ENCODE measurements around the gene RNF10. TPM values are rescaled to one million over a fixed set of nuclear protein-coding genes. Genes with fewer than 3 reads are reported as not detected.

The RNF10 gene
- total RNA-seq, 2 experiments from 2014 or later, result 205 to 216 TPM

GRCh38 chr12:120571299-120571698, 37.1 kb downstream of the RNF10 start:
- H3K4me1 Mint-ChIP-seq, result no peaks in the 10 kb centered on the region
- H3K36me3 Mint-ChIP-seq, result peaks cover 32% of the 10 kb centered on the region
- H3K27me3 Mint-ChIP-seq, result no peaks in the 10 kb centered on the region
- no peaks in the 10 kb centered on the region for H3K9me3 Mint-ChIP-seq
- H3K27ac Mint-ChIP-seq, result no peak overlapping the region
- no peak for DNase-seq
- H3K4me3 Mint-ChIP-seq, result no peak overlapping the region
- POLR2A ChIA-PET, result interaction anchor here (0.7 to 1.7 kb wide), 2 partner anchors 10 to 41 kb away, joined by 3 read pairs; partner anchors contain the start of gene POP5
- ATAC-seq (ENCODE audit: low read depth), result no peak

- H3K36me3 Mint-ChIP-seq, result peaks cover 25% of the 10 kb centered on the region
- ATAC-seq (ENCODE audit: low read depth), result no peak
- H3K27ac Mint-ChIP-seq, result no peak overlapping the region
- H3K9me3 Mint-ChIP-seq, result no peaks in the 10 kb centered on the region
- H3K4me3 Mint-ChIP-seq, result no peak overlapping the region
- DNase-seq, result no peak
- POLR2A ChIA-PET, result no interaction called here
- no peaks in the 10 kb centered on the region for H3K4me1 Mint-ChIP-seq
- no peaks in the 10 kb centered on the region for H3K27me3 Mint-ChIP-seq
Observed at GRCh38 chr12:120573560-120573959, 39.4 kb downstream of the RNF10 start.

GRCh38 chr12:120574106-120574505, 40.0 kb downstream of the RNF10 start:
- Mint-ChIP-seq H3K4me1 (no peaks in the 10 kb centered on the region), H3K4me3 (no peak overlapping the region), H3K27ac (no peak overlapping the region), H3K36me3 (peaks cover 25% of the 10 kb centered on the region), H3K9me3 (no peaks in the 10 kb centered on the region), H3K27me3 (no peaks in the 10 kb centered on the region)
- POLR2A ChIA-PET, result no interaction called here
- DNase-seq (no peak), ATAC-seq (ENCODE audit: low read depth) (no peak)

GRCh38 chr12:120579179-120579578, 45.0 kb downstream of the RNF10 start:
- no peak overlapping the region for H3K4me3 Mint-ChIP-seq
- H3K36me3 Mint-ChIP-seq, result peaks cover 9% of the 10 kb centered on the region
- no peaks in the 10 kb centered on the region for H3K9me3 Mint-ChIP-seq
- no peak for ATAC-seq (ENCODE audit: low read depth)
- H3K27ac Mint-ChIP-seq, result no peak overlapping the region
- POLR2A ChIA-PET, result interaction anchor here (0.6 to 1.2 kb wide), 2 partner anchors 42 to 1920 kb away, joined by 3 read pairs; no protein-coding TSS in a partner anchor
- peaks cover 26% of the 10 kb centered on the region for H3K4me1 Mint-ChIP-seq
- peaks cover under 1% of the 10 kb centered on the region for H3K27me3 Mint-ChIP-seq
- DNase-seq, result no peak

DNA sequence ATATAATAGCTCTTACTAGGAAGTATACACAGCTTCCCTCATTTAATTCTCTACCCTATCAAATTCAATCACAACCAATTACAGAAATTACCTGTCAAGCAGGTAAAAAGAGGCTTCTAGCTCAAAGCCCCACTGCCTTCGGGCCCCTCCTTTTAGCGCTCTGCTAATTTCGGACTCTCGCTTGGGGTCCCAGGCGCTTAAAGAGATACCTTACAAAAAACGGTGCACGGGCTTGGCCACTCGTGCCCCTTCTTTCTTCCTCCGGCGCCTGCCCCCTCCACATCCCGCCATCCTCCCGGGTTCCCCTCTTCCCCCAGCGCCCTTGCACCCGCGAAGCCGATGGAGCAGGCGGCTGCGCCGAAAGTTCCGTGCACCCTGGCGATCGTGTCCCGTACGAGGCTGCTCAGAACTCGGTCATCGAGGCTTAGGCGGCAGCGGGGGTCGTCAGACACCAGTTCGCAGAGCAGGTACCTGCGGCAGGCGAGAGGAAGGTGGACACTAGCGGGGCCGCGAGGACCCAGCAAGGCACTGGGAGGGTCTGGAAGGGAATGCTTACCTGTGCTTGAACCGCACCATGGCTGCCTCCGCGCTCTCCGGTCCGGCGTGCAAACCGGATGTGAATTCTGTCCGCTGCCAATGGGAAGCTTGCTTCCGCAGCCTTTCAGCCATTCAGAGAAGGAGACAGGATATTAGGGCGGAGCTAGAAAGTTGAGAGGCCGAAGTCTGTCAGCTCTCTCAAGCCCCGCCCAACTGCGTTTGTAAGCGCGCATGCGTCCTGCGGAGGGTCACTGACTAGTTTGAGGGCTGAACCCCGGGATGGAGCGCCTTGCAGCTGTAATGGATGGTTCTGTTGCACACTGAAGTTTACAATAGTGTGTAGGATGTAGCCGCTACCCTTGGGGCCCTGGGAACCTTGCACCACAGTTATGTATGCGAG, 46.9 kb downstream of the RNF10 start, which contains the start of gene POP5:
Gene POP5 (minus strand): TSS at position 616 of the 937 bp plus-strand sequence. CDS start 40 bp downstream, at position 576.
- Mint-ChIP-seq H3K36me3 (peaks cover 1% of the 10 kb centered on the region), H3K27me3 (peaks cover 12% of the 10 kb centered on the region), H3K9me3 (no peaks in the 10 kb centered on the region), H3K27ac (peak within 1 kb of the TSS; percentile 91), H3K4me1 (peaks cover 29% of the 10 kb centered on the region), H3K4me3 (peak within 1 kb of the TSS; percentile 94)
- DNase-seq, result peak; percentile 89
- peak; percentile 95 for ATAC-seq (ENCODE audit: low read depth)
- POLR2A ChIA-PET, result interaction anchor here (0.5 to 1.8 kb wide), 22 partner anchors 11 to 646 kb away, joined by 3 to 11 read pairs (median 4); partner anchors contain the start of genes COQ5, DYNLL1, MLEC and RNF10

GRCh38 chr12:120581998-120582397, 47.8 kb downstream of the RNF10 start:
- Mint-ChIP-seq H3K4me3 (peak overlapping the region; percentile 94), H3K36me3 (peaks cover 1% of the 10 kb centered on the region), H3K4me1 (peaks cover 29% of the 10 kb centered on the region), H3K9me3 (no peaks in the 10 kb centered on the region), H3K27me3 (peaks cover 12% of the 10 kb centered on the region), H3K27ac (peak overlapping the region; percentile 91)
- ATAC-seq (ENCODE audit: low read depth) (no peak), DNase-seq (no peak)
- POLR2A ChIA-PET, result interaction anchor here (0.9 to 1.8 kb wide), 8 partner anchors 21 to 428 kb away, joined by 3 to 11 read pairs (median 4); partner anchors contain the start of genes DYNLL1, RNF10 and SRSF9

DNA sequence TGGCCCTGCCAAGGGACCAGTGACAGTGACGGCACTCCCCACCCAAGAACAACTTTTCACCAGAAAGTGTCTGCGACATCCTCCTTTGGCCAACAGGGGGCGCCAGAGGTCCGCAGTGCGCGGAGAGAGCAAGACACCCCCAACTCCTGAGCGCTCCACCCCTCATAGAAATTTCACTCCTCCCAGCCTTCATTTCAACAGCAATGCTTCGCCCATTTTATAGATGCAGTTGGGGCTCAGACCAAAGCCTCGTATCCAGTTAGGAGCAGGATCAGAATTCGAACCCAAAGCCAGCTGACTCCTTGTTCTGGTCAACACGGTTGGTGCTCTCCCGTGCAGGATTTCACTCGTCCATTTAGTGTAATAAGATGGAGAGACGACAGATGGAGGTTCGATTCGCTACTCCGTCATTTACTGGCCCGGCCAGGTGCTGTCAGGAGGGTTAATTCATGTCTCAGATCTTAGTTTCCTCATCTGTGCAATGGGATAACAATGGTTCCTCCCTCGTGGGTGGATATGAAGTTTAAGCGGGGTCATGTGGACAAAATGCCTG, 49.4 kb downstream of the RNF10 start:
- DNase-seq, result peak; percentile 89

GRCh38 chr12:120584343-120585149, 50.4 kb downstream of the RNF10 start:
- no peak overlapping the region for H3K27ac Mint-ChIP-seq
- H3K4me3 Mint-ChIP-seq, result peak overlapping the region; percentile 71
- peaks cover 14% of the 10 kb centered on the region for H3K27me3 Mint-ChIP-seq

More for the DNA sequence above, 49.4 kb downstream of the RNF10 start:
- Mint-ChIP-seq H3K4me1 (peaks cover 29% of the 10 kb centered on the region), H3K27ac (no peak overlapping the region), H3K36me3 (peaks cover 1% of the 10 kb centered on the region), H3K27me3 (peaks cover 14% of the 10 kb centered on the region), H3K4me3 (peak overlapping the region; percentile 70), H3K9me3 (no peaks in the 10 kb centered on the region)
- POLR2A ChIA-PET, result interaction anchor here (0.7 kb wide), 1 partner anchor 127 kb away, joined by 3 read pairs; the partner anchor contains the start of gene UNC119B
- ATAC-seq (ENCODE audit: low read depth), result peak; percentile 19

GRCh38 chr12:120586206-120586605, 52.0 kb downstream of the RNF10 start:
- H3K27ac Mint-ChIP-seq, result no peak overlapping the region
- no peak for DNase-seq
- no peaks in the 10 kb centered on the region for H3K9me3 Mint-ChIP-seq
- H3K4me3 Mint-ChIP-seq, result no peak overlapping the region
- H3K36me3 Mint-ChIP-seq, result no peaks in the 10 kb centered on the region
- H3K27me3 Mint-ChIP-seq, result peaks cover 14% of the 10 kb centered on the region
- no peak for ATAC-seq (ENCODE audit: low read depth)
- POLR2A ChIA-PET, result no interaction called here
- H3K4me1 Mint-ChIP-seq, result peaks cover 18% of the 10 kb centered on the region

More at GRCh38 chr12:120584343-120585149, 50.4 kb downstream of the RNF10 start:
- H3K9me3 Mint-ChIP-seq, result no peaks in the 10 kb centered on the region
- POLR2A ChIA-PET, result no interaction called here
- ATAC-seq (ENCODE audit: low read depth) (peak; percentile 12), DNase-seq (peak; percentile 72)
- peaks cover 1% of the 10 kb centered on the region for H3K36me3 Mint-ChIP-seq
- H3K4me1 Mint-ChIP-seq, result peaks cover 27% of the 10 kb centered on the region

DNA sequence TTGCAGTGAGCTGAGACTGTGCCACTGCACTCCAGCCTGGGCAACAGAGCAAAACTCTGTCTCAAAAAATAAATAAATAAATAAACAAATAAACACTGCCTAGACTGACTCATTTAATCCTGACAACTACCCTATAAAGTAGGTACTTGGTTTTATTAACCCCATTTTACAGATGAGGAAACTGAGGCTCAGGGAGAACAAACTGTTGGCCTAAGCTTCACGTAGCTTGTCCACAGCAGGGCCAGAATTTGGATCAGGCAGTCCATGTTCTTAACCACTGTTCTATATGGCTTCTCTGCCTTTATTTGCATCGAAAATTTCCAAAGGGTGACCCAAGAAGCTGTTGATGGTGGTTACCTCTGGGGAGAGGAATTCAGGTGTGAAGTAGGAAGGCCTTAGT, 52.7 kb downstream of the RNF10 start:
- POLR2A ChIA-PET, result no interaction called here
- peaks cover 15% of the 10 kb centered on the region for H3K4me1 Mint-ChIP-seq
- no peak overlapping the region for H3K27ac Mint-ChIP-seq
- no peak overlapping the region for H3K4me3 Mint-ChIP-seq
- no peak for DNase-seq
- no peaks in the 10 kb centered on the region for H3K9me3 Mint-ChIP-seq
- H3K36me3 Mint-ChIP-seq, result no peaks in the 10 kb centered on the region
- peaks cover 14% of the 10 kb centered on the region for H3K27me3 Mint-ChIP-seq
- ATAC-seq (ENCODE audit: low read depth), result no peak

- DNase-seq, result no peak
- POLR2A ChIA-PET, result no interaction called here
- no peak for ATAC-seq (ENCODE audit: low read depth)
- no peak overlapping the region for H3K4me3 Mint-ChIP-seq
- peaks cover 9% of the 10 kb centered on the region for H3K4me1 Mint-ChIP-seq
- H3K27me3 Mint-ChIP-seq, result peaks cover 14% of the 10 kb centered on the region
- no peaks in the 10 kb centered on the region for H3K9me3 Mint-ChIP-seq
- no peak overlapping the region for H3K27ac Mint-ChIP-seq
- no peaks in the 10 kb centered on the region for H3K36me3 Mint-ChIP-seq
Observed at GRCh38 chr12:120588371-120588770, 54.2 kb downstream of the RNF10 start.

DNA sequence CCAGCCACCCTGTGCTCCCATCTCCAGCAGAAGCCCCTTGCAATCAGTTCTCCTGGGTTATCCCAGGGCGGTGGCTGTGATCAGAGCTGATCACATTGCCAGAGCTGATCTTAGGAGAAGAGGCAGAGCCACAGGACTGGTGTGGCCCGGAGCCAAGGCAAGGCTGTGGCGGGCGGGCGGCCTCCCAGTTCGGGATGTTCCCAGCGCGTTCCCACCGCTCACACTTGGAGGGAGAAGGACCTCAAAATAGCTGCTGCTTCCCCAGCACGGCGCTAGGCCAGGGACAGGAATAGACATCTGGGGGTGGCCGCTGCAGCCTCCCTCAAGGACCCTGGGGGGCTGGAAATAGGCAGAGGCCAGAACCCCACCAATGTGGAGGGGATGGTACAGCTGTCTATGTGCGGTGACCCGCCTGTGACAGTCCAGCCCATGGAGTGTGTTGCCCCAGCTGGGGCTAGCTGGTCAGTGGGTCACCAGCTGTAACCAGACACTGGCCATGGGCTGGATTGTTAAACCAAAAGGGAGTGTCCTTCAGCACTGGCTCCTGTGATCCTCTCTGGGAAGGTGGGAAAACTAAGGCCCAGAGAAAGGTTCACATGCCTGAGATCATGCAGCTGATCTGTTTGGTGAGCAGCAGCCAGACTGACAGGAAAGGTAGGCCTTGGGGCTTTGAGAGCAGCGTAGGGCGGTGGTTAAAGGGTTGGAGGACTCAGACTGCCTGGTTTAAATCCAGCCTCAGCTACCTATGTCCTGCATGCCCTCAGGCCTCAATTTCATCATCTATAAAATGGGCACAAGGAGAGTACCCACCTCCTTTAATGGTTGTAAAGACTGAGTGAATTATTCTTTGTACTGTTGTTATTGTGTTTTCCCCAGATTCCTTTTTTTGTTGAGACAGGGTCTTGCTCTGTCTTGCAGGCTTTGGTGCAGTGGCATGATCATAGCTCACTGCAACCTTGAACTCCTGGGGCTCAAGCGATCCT, 55.1 kb downstream of the RNF10 start:
- no peak overlapping the region for H3K27ac Mint-ChIP-seq
- DNase-seq, result no peak
- H3K9me3 Mint-ChIP-seq, result no peaks in the 10 kb centered on the region
- peaks cover 2% of the 10 kb centered on the region for H3K4me1 Mint-ChIP-seq
- POLR2A ChIA-PET, result no interaction called here
- H3K4me3 Mint-ChIP-seq, result no peak overlapping the region
- no peaks in the 10 kb centered on the region for H3K36me3 Mint-ChIP-seq
- ATAC-seq (ENCODE audit: low read depth), result no peak
- peaks cover 12% of the 10 kb centered on the region for H3K27me3 Mint-ChIP-seq

Data from activated naive CD8-positive, alpha-beta T cell treated with anti-CD3 and anti-CD28 coated beads, Interleukin-2, amount 10 ng/mL, durations not matched to agents 7 days and 5 days (primary cell).